Neural cell (in vitro differentiated cells): Measurements from ENCODE around the gene TPT1.
"Not testable (repeated sequence)": the region's sequence is repeated elsewhere in the genome, so short reads cannot be mapped to it uniquely, and the experiment has no call there.

ENCODE experiments used
- POLR2AphosphoS5 ChIP-seq: IDR thresholded peaks from 2 replicates; pipeline ENCODE4 v1.6.1; 2012
- TF ChIP-seq, protein P1 (sequence below): fragments of 450-650 bp; IDR thresholded peaks from 2 replicates; pipeline ENCODE4 v1.5.1; 2014; ENCODE audit warnings: antibody characterized with exemption, mild to moderate bottlenecking, moderate library complexity; ENCODE audit not compliant: poor library complexity, severe bottlenecking

DNA sequence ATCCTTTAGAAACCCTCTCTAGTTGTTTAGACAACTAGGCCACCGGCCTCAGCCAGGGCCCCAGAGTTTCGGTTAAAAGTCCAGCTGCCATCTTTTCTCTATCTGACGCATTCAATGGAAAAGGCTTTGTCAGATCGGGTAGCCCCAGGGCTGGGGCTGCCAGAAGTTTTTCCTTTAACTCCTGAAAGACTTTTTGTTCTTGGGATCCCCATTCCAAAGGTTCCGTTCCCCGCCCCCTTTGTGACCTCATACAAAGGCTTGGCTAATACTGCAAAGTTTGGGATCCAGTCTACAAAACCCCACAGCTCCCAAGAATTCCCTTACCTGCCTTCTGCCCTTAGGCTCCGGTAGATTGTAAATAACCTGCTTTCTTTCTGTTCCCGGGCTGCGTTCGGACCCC is 38.5 kb upstream of the TPT1 start:
- not testable (repeated sequence) for TF ChIP-seq POLR2AphosphoS5
- TF ChIP-seq, protein P1, sequence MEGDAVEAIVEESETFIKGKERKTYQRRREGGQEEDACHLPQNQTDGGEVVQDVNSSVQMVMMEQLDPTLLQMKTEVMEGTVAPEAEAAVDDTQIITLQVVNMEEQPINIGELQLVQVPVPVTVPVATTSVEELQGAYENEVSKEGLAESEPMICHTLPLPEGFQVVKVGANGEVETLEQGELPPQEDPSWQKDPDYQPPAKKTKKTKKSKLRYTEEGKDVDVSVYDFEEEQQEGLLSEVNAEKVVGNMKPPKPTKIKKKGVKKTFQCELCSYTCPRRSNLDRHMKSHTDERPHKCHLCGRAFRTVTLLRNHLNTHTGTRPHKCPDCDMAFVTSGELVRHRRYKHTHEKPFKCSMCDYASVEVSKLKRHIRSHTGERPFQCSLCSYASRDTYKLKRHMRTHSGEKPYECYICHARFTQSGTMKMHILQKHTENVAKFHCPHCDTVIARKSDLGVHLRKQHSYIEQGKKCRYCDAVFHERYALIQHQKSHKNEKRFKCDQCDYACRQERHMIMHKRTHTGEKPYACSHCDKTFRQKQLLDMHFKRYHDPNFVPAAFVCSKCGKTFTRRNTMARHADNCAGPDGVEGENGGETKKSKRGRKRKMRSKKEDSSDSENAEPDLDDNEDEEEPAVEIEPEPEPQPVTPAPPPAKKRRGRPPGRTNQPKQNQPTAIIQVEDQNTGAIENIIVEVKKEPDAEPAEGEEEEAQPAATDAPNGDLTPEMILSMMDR = not testable (repeated sequence)
